ENCODE results near the gene FHAD1.
"Not testable (repeated sequence)": the region's sequence is repeated elsewhere in the genome, so short reads cannot be mapped to it uniquely, and the experiment has no call there.

FHAD1 gene

DNA sequence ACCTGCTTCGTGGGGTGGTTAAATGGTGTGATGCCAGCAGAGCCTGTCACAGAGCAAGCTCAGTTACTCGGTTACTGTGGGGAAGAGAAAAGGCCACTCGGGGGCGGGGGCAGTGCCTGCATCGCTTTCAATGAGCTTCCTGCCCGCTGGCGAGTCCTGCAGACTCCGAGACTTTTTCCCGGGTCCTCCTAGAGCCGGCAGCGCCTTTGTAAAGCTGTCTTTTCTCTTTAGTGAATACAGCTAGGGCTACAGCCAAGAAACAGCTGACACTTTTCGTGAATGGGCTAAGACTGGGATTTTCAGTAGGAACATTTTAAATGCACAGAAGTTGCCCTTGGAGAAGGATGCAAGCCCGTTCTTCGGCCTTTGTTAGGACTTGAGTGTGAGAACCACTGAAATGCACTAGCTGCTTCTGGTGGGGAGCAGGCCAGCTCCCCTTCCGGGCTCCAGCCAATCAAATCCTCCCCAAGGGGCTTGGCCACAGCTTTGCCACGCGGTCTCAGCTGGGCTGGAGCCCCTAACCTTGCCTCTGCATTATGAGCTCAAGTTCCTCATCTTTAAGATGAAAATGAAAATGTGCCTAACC is 139.2 kb downstream of the FHAD1 start:
- TF ChIP-seq, protein P1, sequence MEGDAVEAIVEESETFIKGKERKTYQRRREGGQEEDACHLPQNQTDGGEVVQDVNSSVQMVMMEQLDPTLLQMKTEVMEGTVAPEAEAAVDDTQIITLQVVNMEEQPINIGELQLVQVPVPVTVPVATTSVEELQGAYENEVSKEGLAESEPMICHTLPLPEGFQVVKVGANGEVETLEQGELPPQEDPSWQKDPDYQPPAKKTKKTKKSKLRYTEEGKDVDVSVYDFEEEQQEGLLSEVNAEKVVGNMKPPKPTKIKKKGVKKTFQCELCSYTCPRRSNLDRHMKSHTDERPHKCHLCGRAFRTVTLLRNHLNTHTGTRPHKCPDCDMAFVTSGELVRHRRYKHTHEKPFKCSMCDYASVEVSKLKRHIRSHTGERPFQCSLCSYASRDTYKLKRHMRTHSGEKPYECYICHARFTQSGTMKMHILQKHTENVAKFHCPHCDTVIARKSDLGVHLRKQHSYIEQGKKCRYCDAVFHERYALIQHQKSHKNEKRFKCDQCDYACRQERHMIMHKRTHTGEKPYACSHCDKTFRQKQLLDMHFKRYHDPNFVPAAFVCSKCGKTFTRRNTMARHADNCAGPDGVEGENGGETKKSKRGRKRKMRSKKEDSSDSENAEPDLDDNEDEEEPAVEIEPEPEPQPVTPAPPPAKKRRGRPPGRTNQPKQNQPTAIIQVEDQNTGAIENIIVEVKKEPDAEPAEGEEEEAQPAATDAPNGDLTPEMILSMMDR (IDR thresholded peaks at IDR 0.05; ENCODE audit: borderline replicate concordance, insufficient read depth, low read depth, low read length), result no peak
- H3K4me3 ChIP-seq (ENCODE audit: low read depth, low read length), result no peak overlapping the region

DNA sequence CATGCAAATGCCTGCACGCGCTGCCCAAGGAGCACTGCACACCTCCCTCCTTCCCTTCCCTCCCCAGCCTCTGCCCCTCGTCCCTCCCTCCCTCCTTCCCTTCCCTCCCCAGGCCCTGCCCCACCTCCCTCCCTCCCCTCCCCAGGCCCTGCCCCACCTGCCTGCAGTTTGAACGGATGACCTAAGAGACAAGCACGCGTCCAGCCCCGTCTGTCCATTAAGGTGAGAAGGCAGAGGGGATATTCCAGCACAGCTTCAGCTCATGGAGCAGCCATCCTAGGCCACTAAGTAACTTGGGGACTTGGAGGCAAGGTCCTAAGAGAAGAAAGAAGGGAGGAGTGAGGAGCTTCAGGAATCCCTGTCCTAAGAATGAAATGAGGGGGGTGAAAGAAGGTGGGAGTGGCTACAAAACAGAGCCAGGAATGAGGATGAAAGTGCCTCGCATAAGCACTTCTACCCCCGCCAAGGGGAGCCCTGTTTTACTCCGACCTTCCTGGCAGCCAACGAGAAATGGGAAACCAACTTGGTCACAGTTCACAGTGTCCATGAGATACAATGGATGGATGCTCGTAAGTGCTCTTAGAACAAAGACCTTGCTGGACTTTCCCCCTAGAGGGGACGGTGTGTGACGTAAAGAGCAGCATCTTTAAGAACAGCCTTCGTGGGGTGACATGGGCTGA is 141.3 kb downstream of the FHAD1 start:
- no peak overlapping the region for H3K4me3 ChIP-seq (ENCODE audit: low read depth, low read length)
- TF ChIP-seq, protein P1 (IDR thresholded peaks at IDR 0.05; ENCODE audit: borderline replicate concordance, insufficient read depth, low read depth, low read length), result no peak

DNA sequence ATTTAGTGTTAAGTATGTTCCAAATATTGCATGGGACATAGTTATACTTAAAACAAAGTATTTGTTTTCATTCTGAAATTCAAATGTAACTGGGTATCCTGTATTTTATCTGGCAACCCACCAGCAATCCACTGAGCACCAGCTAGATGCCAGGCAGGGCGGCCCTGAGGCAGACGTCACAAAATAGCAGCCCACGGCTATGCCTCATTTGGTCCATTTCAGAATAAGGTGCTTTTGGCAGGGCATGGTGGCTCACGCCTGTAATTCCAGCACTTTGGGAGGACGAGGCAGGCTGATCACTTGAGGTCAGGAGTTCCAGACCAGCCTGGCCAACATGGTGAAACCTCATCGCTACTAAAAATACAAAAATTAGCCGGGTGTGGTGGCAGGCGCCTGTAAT is 142.8 kb downstream of the FHAD1 start:
- not testable (repeated sequence) for H3K4me3 ChIP-seq (ENCODE audit: low read depth, low read length)

DNA sequence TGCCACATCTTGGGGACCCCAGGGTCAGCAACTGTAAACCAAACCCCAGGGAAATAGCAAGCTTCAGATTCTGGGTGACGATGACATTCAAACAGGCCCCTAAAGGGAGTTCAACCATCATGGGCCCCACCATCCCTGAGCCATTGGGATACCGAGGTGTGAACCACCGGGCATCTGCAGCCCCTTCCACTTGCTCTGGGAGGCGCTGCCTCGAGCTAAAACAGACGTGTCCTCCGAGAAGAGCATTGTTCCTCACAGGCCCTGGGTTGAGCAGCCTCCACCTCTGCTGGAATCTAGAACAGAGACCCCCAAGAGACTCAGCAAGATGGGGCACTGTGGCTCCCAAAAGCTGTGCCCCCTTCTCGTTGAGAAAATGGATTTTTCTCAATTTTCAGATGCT is 143.6 kb downstream of the FHAD1 start:
- no peak overlapping the region for H3K4me3 ChIP-seq (ENCODE audit: low read depth, low read length)
- TF ChIP-seq, protein P1 (IDR thresholded peaks at IDR 0.05; ENCODE audit: borderline replicate concordance, insufficient read depth, low read depth, low read length), result no peak

DNA sequence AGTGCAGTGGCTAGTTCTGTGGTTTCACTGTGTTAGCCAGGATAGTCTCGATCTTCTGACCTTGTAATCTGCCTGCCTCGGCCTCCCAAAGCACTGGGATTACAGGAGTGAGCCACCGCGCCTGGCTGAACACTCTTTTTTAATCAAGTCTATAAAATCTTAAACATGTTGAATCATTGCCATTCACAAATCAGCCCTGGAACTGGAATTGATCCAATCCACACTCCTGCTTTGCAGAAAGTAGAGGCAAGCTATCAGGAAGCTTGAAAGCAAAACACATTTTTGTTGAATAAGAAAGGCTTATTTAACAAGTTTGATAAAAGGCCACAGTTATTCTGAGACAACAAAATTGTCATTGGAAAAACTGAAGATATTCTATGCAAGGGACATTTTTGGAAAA is 144.3 kb downstream of the FHAD1 start:
- TF ChIP-seq, protein P1 (IDR thresholded peaks at IDR 0.05; ENCODE audit: borderline replicate concordance, insufficient read depth, low read depth, low read length), result no peak
- H3K4me3 ChIP-seq (ENCODE audit: low read depth, low read length), result no peak overlapping the region

GRCh38 chr1:15393475-15394257 is 146.6 kb downstream of the FHAD1 start:
- TF ChIP-seq, protein P1 (IDR thresholded peaks at IDR 0.05; ENCODE audit: borderline replicate concordance, insufficient read depth, low read depth, low read length), result no peak
- H3K4me3 ChIP-seq (ENCODE audit: low read depth, low read length), result no peak overlapping the region

DNA sequence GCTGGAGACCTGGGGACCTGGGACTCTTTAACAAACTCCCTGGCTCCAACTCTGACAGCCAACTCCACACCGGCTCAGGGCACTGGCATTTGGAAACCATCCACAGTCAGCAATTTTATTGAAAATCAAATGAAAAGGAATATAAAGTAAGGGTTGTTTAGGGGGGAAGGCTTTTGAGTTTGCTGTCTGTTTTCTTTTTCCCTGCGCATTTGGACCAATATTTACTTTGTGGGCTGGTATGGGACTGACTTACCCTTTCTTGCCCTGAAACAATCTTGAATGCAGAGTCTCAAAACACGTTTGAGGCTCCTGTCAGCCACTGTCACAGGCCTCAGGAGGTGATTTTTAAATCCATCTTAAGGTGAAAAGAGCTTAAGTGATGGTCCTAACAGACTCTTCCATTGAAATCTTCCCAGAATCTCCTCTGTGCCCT is 147.3 kb downstream of the FHAD1 start:
- no peak overlapping the region for H3K4me3 ChIP-seq (ENCODE audit: low read depth, low read length)
- TF ChIP-seq, protein P1 (IDR thresholded peaks at IDR 0.05; ENCODE audit: borderline replicate concordance, insufficient read depth, low read depth, low read length), result no peak

All from GM12875 (cell line).